ENCODE measurements around the gene HIPK1.
"Not testable (repeated sequence)": the region's sequence is repeated elsewhere in the genome, so short reads cannot be mapped to it uniquely, and the experiment has no call there.

The HIPK1 gene

GRCh38 chr1:113982949-113983348, 53.8 kb downstream of the HIPK1 start:
- no peak for DNase-seq (ENCODE audit: low read depth)

- DNase-seq (ENCODE audit: low read depth): no peak
Observed at GRCh38 chr1:113983391-113983790, 54.3 kb downstream of the HIPK1 start.

GRCh38 chr1:113983826-113984225, 54.7 kb downstream of the HIPK1 start:
- no peak for DNase-seq (ENCODE audit: low read depth)

- no peak for DNase-seq (ENCODE audit: low read depth)
Observed at GRCh38 chr1:113984710-113985109, 55.6 kb downstream of the HIPK1 start.

- DNase-seq (ENCODE audit: low read depth): no peak
Observed at GRCh38 chr1:113986802-113987201, 57.7 kb downstream of the HIPK1 start.

- DNase-seq (ENCODE audit: low read depth): no peak
Observed at GRCh38 chr1:113987259-113987658, 58.1 kb downstream of the HIPK1 start.

- DNase-seq (ENCODE audit: low read depth): no peak
Observed at GRCh38 chr1:113990530-113990929, 61.4 kb downstream of the HIPK1 start.

GRCh38 chr1:113990961-113991360, 61.8 kb downstream of the HIPK1 start:
- no peak for DNase-seq (ENCODE audit: low read depth)

GRCh38 chr1:113991467-113991997, 62.4 kb downstream of the HIPK1 start:
- no peak for DNase-seq (ENCODE audit: low read depth)

GRCh38 chr1:113993072-113993471, 63.9 kb downstream of the HIPK1 start:
- no peak for DNase-seq (ENCODE audit: low read depth)

- DNase-seq (ENCODE audit: low read depth): no peak
Observed at GRCh38 chr1:113993766-113994165, 64.6 kb downstream of the HIPK1 start.

GRCh38 chr1:113995382-113995781, 66.3 kb downstream of the HIPK1 start:
- DNase-seq (ENCODE audit: low read depth): no peak

- DNase-seq (ENCODE audit: low read depth): no peak
Observed at GRCh38 chr1:113998361-113998760, 69.2 kb downstream of the HIPK1 start.

GRCh38 chr1:113999233-113999632, 70.1 kb downstream of the HIPK1 start:
- no peak for DNase-seq (ENCODE audit: low read depth)

GRCh38 chr1:113999799-114000198, 70.7 kb downstream of the HIPK1 start:
- DNase-seq (ENCODE audit: low read depth): no peak

- DNase-seq (ENCODE audit: low read depth): no peak
Observed at GRCh38 chr1:114000406-114000805, 71.3 kb downstream of the HIPK1 start.

GRCh38 chr1:114002492-114003239, 73.5 kb downstream of the HIPK1 start:
- DNase-seq (ENCODE audit: low read depth): no peak

GRCh38 chr1:114003431-114003830, 74.3 kb downstream of the HIPK1 start:
- DNase-seq (ENCODE audit: low read depth): no peak

GRCh38 chr1:114006825-114007224, 77.7 kb downstream of the HIPK1 start:
- DNase-seq (ENCODE audit: low read depth): not testable (repeated sequence)

GRCh38 chr1:114008480-114008941, 79.4 kb downstream of the HIPK1 start:
- no peak for DNase-seq (ENCODE audit: low read depth)

- DNase-seq (ENCODE audit: low read depth): no peak
Observed at GRCh38 chr1:114008993-114009392, 79.9 kb downstream of the HIPK1 start.

GRCh38 chr1:114009393-114009792, 80.3 kb downstream of the HIPK1 start:
- peak; percentile 55 for DNase-seq (ENCODE audit: low read depth)

GRCh38 chr1:114010433-114011184, 81.5 kb downstream of the HIPK1 start:
- DNase-seq (ENCODE audit: low read depth): no peak

All from HS-5 (cell line).